Transverse colon (tissue), 4 donors: ENCODE measurements around the gene SLC26A9.

Experiments
- CTCF ChIP-seq, 5 experiments: fragments of 200-600 bp in 3 of 5; fragments of 450-650 bp in 2 of 5; sonication (generic) in 3 of 5; IDR thresholded peaks; 1 replicate in 2 of 5; 2 replicates in 3 of 5; pipeline ENCODE4 v1.5.1; 2016 to 2017; ENCODE audit warnings: antibody characterized with exemption in 5 of 5, inconsistent platforms in 3 of 5, mild to moderate bottlenecking in 2 of 5, moderate library complexity in 1 of 5
- POLR2A ChIP-seq: fragments of 450-650 bp; IDR thresholded peaks from one replicate; pipeline ENCODE4 v1.6.1; 2016; ENCODE audit warnings: antibody characterized with exemption, mild to moderate bottlenecking, moderate library complexity
- POLR2AphosphoS5 ChIP-seq, 3 donors: sonication (generic); formaldehyde crosslinking; IDR thresholded peaks; one replicate each; pipeline ENCODE4 v1.6.1; 2016; ENCODE audit warnings: antibody characterized with exemption in 3 of 3

GRCh38 chr1:205980237-205980870, 37.1 kb upstream of the SLC26A9 start:
- no peak for TF ChIP-seq POLR2AphosphoS5 (IDR thresholded peaks at IDR 0.05)
- TF ChIP-seq CTCF (IDR thresholded peaks at IDR 0.05), result no peak
- no peak for TF ChIP-seq POLR2A
